HEK293T (cell line): ENCODE measurements around the gene GPR17.

ENCODE experiments used
- ELF4 ChIP-seq: fragments of 450-650 bp; IDR thresholded peaks from 2 replicates; pipeline ENCODE4 v1.6.1; 2017; ENCODE audit warnings: antibody characterized with exemption
- FOXK2 ChIP-seq: fragments of 450-650 bp; IDR thresholded peaks from 2 replicates; pipeline ENCODE4 v1.6.1; 2016; ENCODE audit warnings: mild to moderate bottlenecking
- FOXM1 ChIP-seq: fragments of 450-650 bp; IDR thresholded peaks from 2 replicates; pipeline ENCODE4 v1.6.1; 2017; ENCODE audit warnings: mild to moderate bottlenecking, borderline replicate concordance
- NFRKB ChIP-seq: fragments of 450-650 bp; IDR thresholded peaks from 2 replicates; pipeline ENCODE4 v1.6.1; 2016; ENCODE audit warnings: mild to moderate bottlenecking, moderate library complexity
- PKNOX1 ChIP-seq: fragments of 450-650 bp; IDR thresholded peaks from 2 replicates; pipeline ENCODE4 v1.6.1; 2016
- SUZ12 ChIP-seq: fragments of 450-650 bp; IDR thresholded peaks from 2 replicates; pipeline ENCODE4 v1.6.1; 2016; ENCODE audit warnings: mild to moderate bottlenecking
- TARDBP ChIP-seq: fragments of 450-650 bp; IDR thresholded peaks from 2 replicates; pipeline ENCODE4 v1.6.1; 2016

- TF ChIP-seq FOXM1 (no peak), FOXK2 (no peak), PKNOX1 (no peak), ELF4 (no peak), SUZ12 (no peak), TARDBP (no peak), NFRKB (no peak)
These were observed 34.8 kb downstream of the GPR17 start for GRCh38 chr2:127680706-127681287.
